ENCODE data around the gene CNNM1. TPM values are rescaled to one million over a fixed set of nuclear protein-coding genes. Genes with fewer than 3 reads are reported as not detected.
A peak's percentile ranks its signal among the peaks of the same experiment; 100 is the strongest.

The CNNM1 gene
- total RNA-seq, 3 donors from 2014 or later, result 0.64 to 0.98 (median 0.88) TPM

GRCh38 chr10:99292159-99292558 lies 37.0 kb upstream of the CNNM1 start:
- intact Hi-C loops (cut with DNase I; ENCODE audit: low total_unique reads), result no loop called here
- Histone ChIP-seq H3K27me3 (no peaks in the 10 kb centered on the region), H3K27ac (no peak overlapping the region), H3K4me1 (no peaks in the 10 kb centered on the region), H3K9me3 (no peaks in the 10 kb centered on the region), H3K4me3 (no peak overlapping the region), H3K36me3 (no peaks in the 10 kb centered on the region)
- no peak for DNase-seq (ENCODE audit: low spot score in 2 of 2)
- TF ChIP-seq POLR2A (IDR thresholded peaks at IDR 0.05) (no peak), POLR2AphosphoS5 (IDR thresholded peaks at IDR 0.05) (no peak), CTCF (IDR thresholded peaks at IDR 0.05) (no peak)

GRCh38 chr10:99296605-99297004 lies 32.6 kb upstream of the CNNM1 start:
- Histone ChIP-seq H3K4me1 (no peaks in the 10 kb centered on the region), H3K36me3 (no peaks in the 10 kb centered on the region), H3K27ac (no peak overlapping the region), H3K27me3 (no peaks in the 10 kb centered on the region), H3K4me3 (no peak overlapping the region), H3K9me3 (no peaks in the 10 kb centered on the region)
- DNase-seq (ENCODE audit: low spot score in 2 of 2), result no peak
- intact Hi-C loops (cut with DNase I; ENCODE audit: low total_unique reads), result no loop called here
- no peak for TF ChIP-seq POLR2A (IDR thresholded peaks at IDR 0.05)
- no peak for TF ChIP-seq POLR2AphosphoS5 (IDR thresholded peaks at IDR 0.05)

GRCh38 chr10:99297033-99297432 lies 32.1 kb upstream of the CNNM1 start:
- intact Hi-C loops (cut with DNase I; ENCODE audit: low total_unique reads), result no loop called here
- Histone ChIP-seq H3K9me3 (no peaks in the 10 kb centered on the region), H3K4me1 (no peaks in the 10 kb centered on the region), H3K27me3 (no peaks in the 10 kb centered on the region), H3K27ac (no peak overlapping the region), H3K4me3 (no peak overlapping the region), H3K36me3 (no peaks in the 10 kb centered on the region)
- DNase-seq (ENCODE audit: low spot score in 2 of 2), result no peak
- TF ChIP-seq POLR2AphosphoS5 (IDR thresholded peaks at IDR 0.05), result no peak
- no peak for TF ChIP-seq POLR2A (IDR thresholded peaks at IDR 0.05)
- no peak for TF ChIP-seq CTCF (IDR thresholded peaks at IDR 0.05)

- no peak overlapping the region for H3K27ac ChIP-seq
- no peaks in the 10 kb centered on the region for H3K27me3 ChIP-seq
- no peaks in the 10 kb centered on the region for H3K4me1 ChIP-seq
- no peak for TF ChIP-seq CTCF (IDR thresholded peaks at IDR 0.05)
- TF ChIP-seq POLR2A (IDR thresholded peaks at IDR 0.05), result no peak
- no peak for TF ChIP-seq POLR2AphosphoS5 (IDR thresholded peaks at IDR 0.05)
- intact Hi-C loops (cut with DNase I; ENCODE audit: low total_unique reads), result no loop called here
- H3K36me3 ChIP-seq, result no peaks in the 10 kb centered on the region
- DNase-seq (ENCODE audit: low spot score in 2 of 2), result peak in 1 of 2 donors; percentile 38
- H3K4me3 ChIP-seq, result no peak overlapping the region
- peaks cover 0 to 6% of the 10 kb centered on the region in 2 donors for H3K9me3 ChIP-seq
These were observed 25.0 kb upstream of the CNNM1 start for GRCh38 chr10:99303899-99304861.

GRCh38 chr10:99304862-99305229 lies 24.3 kb upstream of the CNNM1 start:
- no peak for TF ChIP-seq CTCF (IDR thresholded peaks at IDR 0.05)
- TF ChIP-seq POLR2A (IDR thresholded peaks at IDR 0.05), result no peak
- no peak for TF ChIP-seq POLR2AphosphoS5 (IDR thresholded peaks at IDR 0.05)
- Histone ChIP-seq H3K36me3 (no peaks in the 10 kb centered on the region), H3K27ac (no peak overlapping the region), H3K4me1 (no peaks in the 10 kb centered on the region), H3K9me3 (peaks cover 0 to 12% of the 10 kb centered on the region in 2 donors), H3K27me3 (no peaks in the 10 kb centered on the region), H3K4me3 (no peak overlapping the region)
- no peak for DNase-seq (ENCODE audit: low spot score in 2 of 2)
- intact Hi-C loops (cut with DNase I; ENCODE audit: low total_unique reads), result no loop called here
